Sigmoid colon (tissue), 4 donors: ENCODE results near the gene TSPAN1.

ENCODE experiments used
- EP300 ChIP-seq, 4 donors: sonication (generic); formaldehyde crosslinking; IDR thresholded peaks; one replicate each; pipeline ENCODE4 v1.6.1; 2017; ENCODE audit warnings: antibody characterized with exemption in 4 of 4
- POLR2AphosphoS5 ChIP-seq, 4 donors: sonication (generic); formaldehyde crosslinking; IDR thresholded peaks; one replicate each; pipeline ENCODE4 v1.6.1; 2017; ENCODE audit warnings: antibody characterized with exemption in 4 of 4
- TF ChIP-seq, protein P1 (sequence below), 4 experiments: fragments of 450-650 bp in 3 of 4; fragments of 200-600 bp in 1 of 4; IDR thresholded peaks; one replicate each; pipeline ENCODE4 v1.5.1; 2016 to 2019; ENCODE audit warnings: antibody characterized with exemption in 4 of 4, mild to moderate bottlenecking in 3 of 4, moderate library complexity in 2 of 4

DNA sequence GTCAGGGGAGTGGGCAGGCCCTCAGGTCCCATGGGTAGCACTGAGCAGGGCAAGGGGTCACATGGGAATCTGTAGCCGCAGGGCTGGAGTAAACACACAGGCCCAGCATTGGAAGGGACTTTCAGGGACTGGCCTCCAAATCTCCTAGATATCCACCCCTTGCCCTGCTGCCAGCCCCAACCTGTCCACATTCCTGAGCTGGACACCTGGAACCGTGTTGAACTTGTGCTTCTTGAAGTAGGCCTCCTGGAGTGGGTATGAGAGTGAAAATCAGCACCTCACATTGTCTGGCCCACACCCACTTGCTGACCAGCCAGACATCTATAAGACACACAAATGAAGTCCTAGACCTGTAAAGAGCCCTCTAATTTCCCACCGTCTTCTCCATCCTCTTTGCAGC is 15.7 kb downstream of the TSPAN1 start:
- TF ChIP-seq, protein P1, sequence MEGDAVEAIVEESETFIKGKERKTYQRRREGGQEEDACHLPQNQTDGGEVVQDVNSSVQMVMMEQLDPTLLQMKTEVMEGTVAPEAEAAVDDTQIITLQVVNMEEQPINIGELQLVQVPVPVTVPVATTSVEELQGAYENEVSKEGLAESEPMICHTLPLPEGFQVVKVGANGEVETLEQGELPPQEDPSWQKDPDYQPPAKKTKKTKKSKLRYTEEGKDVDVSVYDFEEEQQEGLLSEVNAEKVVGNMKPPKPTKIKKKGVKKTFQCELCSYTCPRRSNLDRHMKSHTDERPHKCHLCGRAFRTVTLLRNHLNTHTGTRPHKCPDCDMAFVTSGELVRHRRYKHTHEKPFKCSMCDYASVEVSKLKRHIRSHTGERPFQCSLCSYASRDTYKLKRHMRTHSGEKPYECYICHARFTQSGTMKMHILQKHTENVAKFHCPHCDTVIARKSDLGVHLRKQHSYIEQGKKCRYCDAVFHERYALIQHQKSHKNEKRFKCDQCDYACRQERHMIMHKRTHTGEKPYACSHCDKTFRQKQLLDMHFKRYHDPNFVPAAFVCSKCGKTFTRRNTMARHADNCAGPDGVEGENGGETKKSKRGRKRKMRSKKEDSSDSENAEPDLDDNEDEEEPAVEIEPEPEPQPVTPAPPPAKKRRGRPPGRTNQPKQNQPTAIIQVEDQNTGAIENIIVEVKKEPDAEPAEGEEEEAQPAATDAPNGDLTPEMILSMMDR (IDR thresholded peaks at IDR 0.05), result no peak
- TF ChIP-seq EP300 (IDR thresholded peaks at IDR 0.05), result no peak
- no peak for TF ChIP-seq POLR2AphosphoS5 (IDR thresholded peaks at IDR 0.05)
